ENCODE results near the gene CRKL.

CRKL gene

DNA sequence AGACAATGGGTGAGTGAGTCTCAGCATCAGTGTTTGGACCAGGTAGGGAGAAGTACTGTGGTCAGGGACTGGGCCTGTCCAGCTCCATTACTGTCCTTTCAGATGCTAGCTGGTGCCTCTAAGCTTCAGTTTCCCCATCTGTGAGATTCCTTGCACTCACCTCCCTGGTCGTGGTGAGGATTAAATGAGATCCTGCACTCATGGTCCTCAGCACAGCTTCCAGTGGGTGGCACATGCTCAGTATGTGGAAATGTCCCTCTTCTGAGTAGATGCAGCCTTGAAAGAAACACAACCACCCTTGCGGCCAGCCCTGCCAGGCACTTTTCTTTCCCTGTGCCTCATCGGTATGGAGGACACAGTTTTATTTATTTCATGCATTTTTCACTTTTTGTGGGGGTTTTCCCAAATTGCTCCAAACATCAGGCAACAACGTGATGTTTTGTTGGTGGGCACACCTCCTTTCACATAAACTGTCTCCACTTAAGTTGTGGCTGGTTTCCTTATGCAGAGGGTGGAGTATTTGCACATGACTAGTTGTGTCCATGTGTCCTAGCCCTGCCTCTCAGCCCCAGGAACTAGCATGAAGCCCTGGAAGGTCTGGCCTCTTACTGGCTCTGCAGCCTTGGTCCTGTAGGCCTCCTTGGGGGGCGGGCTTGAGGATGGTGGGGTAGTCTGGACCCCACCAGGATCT is 66.0 kb downstream of the CRKL start:
- DNase-seq (ENCODE audit: low read depth), result no peak

DNA sequence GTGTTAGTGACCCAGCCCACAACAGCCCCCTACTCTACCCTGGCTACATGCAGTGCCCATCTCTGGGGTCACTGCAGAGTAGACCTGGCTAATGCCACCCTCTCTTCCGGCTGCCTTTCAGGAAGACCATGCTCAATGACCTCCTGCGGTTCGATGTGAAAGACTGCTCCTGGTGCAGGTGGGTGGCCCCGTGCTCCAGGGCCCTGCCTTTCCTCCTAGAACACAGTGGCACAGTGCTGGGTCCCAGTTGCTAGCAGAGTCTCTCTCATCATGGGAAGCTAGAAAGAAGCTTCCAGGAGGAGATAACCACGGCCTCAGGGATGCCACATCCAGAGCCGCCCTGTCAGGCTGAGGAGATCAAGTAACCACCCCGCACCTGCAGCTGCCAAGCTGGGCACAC is 68.5 kb downstream of the CRKL start:
- DNase-seq (ENCODE audit: low read depth), result no peak

DNA sequence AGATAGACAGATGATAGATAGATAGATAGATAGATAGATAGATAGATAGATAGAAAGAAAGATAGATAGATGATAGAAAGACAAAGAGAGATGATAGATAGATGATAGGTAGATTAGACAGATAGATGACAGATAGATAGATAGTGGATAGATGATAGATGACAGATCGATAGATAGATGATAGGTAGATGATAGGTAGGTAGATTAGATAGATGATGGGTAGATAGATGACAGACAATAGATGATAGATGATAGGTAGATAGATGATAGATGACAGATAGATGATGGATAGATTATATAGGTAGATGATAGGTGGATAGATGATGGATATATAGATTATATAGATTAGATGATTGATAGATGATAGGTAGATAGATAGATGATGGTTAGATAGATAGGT is 69.2 kb downstream of the CRKL start:
- DNase-seq (ENCODE audit: low read depth), result no peak

DNA sequence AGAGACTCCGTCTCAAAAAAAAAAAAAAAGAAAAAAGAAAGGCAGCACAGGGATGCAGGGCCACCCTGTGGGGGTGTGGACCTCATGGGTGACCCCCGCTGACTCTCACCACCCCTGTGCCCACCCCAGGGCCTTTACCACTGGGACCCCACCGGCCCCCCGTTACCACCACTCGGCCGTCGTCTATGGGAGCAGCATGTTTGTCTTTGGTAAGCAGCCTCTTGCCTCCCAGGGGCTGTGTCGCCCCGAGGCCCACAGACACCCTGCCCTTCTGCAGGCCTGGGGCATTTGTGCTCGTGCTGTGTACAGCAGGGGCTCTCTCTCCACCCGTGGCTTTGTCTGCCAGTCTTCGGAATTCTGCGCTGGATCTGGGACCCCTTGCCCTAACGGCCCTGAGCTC is 70.2 kb downstream of the CRKL start:
- DNase-seq (ENCODE audit: low read depth), result no peak

DNA sequence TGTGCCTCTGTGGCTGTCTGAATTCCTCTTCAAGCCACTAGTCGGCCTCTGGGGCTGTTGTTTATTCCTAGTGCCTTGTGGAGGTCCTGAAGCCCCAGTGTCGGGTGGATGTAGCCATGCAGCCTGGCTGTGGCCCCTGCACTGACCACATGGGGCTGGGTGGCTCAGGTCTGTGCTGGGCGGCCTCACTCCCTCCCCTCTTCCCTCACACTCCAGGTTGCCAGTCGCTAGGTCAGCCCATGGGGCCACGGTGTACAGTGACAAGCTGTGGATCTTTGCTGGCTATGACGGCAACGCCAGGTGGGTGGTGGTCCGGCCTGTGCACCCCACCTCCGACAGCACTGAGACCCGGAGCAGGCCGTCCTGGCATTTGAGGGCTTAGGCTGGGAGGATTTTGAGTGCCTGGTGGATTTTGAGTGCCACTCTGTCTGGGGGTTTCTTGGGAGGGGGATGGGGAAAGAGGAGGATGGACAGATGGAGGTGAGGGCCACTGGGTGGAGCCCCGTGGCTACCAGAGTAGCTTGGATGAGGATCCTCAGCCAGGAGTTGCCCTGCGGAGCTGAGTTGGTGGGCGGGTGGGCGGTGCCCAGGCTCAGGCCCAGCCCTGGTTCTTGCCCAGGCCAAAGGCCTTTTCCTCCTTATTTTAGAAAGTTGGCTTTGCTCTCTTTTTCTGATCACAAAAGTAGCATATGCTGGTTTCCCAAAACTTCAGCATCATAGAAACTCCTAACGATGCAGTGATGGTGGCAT is 71.5 kb downstream of the CRKL start:
- DNase-seq (ENCODE audit: low read depth), result no peak

DNA sequence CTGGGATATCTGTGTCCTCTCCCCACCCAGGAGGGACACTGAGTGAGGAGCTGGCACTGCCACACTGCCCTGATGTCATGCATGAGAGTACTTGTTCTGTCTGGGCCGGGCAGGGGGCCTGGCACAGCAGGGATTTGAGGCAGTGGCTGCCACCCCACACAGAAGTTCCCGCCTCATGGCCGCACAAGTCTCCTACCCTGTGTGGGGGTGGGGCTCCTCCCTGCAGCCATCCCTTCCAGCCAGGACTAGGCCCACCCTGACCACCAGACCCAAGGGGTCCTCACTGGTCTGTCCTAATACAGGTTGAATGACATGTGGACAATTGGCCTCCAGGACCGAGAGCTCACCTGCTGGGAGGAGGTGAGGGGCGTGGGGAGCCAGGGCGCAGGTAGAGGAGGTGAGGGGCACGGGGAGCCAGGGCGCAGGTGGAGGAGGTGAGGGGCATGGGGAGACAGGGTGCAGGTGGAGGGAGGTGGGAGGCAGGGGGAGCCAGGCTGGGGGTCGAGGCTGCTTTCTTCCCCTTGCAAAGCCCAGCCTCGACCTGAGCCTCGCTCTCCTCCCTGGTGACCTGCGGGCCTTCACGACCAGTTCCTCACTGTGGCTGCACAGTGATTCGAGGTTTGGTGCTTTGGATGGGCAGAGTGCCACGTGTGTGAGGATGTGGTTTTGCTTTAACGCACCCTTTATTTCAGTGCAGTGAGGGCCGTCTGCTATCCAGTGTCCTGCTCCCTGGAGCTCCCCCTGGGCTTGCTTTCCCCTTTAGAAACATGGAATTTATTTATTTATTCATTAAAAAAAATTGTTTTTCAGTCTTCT is 72.3 kb downstream of the CRKL start:
- DNase-seq (ENCODE audit: low read depth), result no peak

DNA sequence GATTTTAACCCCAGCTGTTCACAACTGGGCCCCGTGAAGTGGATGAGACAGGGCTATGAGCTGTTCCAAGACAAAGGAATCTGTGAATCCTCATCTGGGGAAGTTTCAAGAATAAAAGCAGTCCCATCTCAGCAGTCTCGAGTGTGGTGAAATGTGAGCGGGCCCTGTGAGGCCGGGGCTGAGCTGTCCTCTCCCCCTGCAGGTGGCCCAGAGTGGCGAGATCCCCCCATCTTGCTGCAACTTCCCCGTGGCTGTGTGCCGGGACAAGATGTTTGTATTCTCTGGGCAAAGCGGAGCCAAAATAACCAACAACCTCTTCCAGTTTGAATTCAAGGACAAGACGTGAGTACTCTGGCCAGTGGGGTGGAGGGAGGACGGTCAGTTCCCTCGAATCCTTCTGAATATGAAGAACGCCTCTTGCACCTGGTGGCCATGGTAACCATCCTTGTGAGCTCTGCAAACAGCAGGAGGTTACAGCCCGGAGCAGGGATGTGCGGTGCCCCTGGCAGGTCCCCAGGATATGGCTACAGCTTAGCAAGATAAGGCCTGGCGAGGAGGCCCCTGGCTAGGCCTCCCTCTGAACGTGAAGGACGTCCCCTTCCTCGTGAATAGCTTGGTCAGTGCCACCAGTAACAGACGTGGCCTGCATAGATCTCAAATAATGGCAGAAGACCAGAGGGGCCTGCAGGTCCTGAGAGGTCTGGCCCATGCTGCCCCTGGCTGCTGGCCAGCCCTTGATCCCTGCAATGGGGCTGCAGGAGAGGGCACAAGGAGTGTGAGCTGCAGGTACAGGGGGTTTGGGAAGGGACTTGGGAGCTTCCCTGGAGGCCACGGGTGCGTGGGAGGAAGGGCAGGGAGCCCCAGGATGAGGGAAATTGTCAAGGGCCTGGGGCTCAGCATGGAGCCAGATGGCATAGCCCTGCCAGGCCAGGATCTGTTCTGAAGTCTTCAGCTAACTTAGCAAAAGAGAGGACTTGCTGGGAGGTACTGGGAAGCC is 73.3 kb downstream of the CRKL start:
- no peak for DNase-seq (ENCODE audit: low read depth)

DNA sequence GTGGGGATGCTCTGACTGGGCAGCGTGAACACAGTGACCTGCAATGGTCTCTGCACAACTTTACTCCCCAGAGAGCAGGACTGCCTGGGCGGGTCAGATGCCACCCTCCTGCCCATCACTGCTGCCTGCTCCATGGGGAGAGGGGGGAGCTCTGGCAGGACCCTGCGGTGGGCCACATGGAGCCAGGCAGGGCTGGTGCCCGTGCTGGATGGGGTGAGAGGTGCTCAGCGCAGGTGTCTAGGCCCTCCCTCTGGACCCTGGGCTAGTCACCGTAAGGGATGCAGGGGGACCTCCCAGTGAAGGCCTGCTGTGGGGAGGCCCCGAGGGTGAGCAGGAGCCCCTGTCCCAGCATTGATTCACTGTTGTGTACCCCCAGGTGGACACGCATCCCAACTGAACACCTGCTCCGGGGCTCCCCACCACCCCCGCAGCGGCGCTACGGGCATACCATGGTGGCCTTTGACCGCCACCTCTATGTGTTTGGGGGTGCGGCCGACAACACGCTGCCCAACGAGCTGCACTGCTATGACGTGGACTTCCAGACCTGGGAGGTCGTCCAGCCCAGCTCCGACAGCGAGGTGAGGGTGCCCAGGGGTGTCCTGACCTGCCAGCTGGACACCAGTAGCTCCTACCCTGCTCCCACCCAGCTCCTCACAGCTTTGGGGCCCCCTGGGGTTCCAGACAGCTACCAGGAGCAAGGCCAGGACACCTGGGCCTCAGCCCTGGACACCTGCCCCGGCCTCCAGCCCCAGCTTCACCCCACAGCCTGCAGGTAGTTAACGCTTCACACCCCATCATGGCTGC is 74.2 kb downstream of the CRKL start:
- no peak for DNase-seq (ENCODE audit: low read depth)

DNA sequence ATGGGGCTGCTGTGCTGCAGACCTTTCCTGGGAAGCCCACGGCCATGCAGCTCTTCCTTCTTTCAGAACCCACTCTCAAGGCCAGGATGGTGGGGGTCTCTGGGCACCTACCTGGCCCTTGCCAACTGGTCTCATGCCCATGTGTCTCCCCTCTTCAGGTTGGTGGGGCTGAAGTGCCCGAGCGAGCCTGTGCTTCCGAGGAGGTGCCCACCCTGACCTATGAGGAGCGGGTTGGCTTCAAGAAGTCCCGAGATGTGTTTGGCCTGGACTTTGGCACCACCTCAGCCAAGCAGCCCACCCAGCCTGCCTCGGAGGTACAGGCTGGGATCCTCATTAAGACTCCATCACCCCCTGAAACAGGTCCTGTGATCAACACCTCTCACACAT is 74.8 kb downstream of the CRKL start:
- DNase-seq (ENCODE audit: low read depth), result no peak

DNA sequence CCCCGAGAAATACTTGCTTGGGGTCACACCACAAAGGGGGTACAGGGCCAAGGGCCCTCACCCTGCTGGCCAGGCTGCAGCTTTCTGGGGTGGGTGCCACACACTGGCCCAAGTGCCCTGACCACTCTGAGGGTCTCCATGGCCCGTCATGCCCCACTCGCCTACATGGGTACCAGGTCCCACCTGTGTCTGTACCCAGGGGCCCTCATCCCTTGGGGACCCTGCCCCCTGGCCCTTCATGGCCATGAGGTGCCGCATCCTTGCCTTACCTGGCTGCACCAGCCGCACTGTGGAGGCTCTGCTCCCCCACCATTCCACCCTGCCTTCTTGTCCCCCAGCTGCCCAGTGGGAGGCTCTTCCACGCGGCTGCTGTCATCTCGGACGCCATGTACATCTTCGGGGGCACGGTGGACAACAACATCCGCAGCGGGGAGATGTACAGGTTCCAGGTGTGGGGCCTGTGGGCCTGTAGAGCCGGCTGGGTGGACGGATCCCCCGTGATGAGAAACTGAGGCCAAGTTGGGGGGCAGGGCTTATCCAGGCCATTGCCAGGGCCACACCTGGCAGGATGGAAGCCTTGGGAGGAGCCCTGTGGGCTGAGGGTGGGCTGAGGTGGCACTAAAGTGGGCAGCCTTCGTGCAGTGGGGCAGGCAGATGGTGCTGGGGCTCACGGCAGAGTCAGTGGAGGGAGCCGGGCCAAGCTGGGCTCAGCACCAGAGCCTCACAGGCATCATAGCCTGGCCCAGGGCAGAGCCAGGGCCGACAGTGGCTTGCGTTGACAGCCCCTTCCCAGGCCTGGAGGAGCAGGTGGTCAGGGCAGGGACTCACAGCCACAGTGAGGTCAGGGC is 75.5 kb downstream of the CRKL start:
- no peak for DNase-seq (ENCODE audit: low read depth)

DNA sequence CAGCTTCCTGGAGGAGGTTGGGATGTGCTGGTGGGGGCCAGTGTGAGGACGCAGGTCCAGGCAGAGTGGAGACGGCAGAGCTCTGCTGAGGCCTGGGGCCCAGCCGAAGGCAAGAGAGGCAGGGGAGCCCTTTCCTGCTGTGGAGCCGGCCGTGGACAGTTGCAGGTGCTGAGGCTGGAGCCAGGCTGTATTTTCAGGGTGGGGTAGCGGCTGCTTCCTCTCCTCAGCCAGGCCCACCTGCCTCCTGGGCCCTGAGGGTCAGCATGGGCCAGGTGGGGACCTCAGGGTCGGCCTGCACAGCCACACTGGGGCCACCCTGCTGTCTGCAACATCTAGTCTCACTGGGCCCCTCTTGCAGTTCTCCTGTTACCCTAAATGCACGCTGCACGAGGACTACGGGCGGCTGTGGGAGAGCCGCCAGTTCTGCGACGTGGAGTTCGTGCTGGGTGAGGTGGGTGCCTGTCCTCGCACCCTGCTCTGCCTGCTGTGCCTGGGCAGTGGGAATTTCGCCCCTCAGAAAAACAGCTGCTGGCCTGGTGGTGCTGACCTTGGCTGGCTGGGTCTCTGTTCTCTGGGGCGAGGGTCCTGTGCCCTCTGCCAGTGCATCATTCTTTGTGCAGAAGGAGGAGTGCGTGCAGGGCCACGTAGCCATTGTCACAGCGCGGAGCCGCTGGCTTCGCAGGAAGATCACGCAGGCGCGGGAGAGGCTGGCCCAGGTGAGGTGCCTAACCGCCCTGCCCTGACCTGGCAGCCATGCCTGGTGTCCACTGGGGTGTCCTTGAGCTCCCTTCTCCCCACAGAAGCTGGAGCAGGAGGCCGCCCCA is 76.3 kb downstream of the CRKL start:
- no peak for DNase-seq (ENCODE audit: low read depth)

DNA sequence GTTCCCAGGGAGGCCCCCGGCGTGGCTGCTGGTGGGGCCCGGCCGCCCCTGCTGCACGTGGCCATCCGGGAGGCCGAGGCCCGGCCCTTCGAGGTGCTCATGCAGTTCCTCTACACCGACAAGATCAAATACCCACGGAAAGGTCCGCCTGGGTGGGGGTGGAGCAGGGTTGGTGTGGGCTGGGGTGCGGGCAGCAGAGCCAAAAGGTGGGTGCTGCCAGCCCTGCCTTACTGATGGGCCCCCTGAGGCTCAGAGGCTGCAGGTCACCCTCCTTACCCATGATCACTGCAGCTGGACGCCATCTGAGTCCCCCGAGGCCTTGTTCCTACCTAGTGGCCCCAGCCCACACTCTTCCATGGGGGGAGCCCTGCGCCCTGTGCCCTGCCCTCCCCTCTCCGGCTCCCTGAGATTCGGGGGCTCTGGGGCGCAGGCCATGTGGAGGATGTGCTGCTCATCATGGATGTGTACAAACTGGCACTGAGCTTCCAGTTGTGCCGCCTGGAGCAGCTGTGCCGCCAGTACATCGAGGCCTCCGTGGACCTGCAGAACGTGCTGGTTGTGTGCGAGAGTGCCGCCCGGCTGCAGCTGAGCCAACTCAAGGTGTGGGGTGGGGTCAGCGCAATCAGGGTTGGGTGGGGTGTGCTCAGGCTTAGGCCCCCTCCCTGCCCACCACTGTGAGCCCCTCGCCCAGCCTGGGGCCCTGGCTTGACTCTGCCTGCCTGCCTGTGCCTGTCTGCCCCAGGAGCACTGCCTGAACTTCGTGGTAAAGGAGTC is 77.1 kb downstream of the CRKL start:
- no peak for DNase-seq (ENCODE audit: low read depth)

DNA sequence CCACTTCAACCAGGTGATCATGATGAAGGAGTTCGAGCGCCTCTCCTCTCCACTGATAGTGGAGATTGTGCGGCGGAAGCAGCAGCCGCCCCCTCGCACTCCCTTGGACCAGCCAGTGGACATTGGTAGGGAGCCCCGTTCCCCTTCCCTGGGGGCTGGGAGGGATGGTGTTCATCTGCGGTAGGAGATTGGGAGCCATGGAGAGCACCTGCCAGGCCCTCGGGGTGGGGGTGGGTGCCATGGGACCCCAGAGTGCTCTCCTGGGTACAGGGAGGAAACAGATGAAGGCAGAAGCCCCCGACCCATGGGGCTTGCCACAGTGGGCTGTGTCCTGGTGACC is 77.7 kb downstream of the CRKL start:
- DNase-seq (ENCODE audit: low read depth), result no peak

DNA sequence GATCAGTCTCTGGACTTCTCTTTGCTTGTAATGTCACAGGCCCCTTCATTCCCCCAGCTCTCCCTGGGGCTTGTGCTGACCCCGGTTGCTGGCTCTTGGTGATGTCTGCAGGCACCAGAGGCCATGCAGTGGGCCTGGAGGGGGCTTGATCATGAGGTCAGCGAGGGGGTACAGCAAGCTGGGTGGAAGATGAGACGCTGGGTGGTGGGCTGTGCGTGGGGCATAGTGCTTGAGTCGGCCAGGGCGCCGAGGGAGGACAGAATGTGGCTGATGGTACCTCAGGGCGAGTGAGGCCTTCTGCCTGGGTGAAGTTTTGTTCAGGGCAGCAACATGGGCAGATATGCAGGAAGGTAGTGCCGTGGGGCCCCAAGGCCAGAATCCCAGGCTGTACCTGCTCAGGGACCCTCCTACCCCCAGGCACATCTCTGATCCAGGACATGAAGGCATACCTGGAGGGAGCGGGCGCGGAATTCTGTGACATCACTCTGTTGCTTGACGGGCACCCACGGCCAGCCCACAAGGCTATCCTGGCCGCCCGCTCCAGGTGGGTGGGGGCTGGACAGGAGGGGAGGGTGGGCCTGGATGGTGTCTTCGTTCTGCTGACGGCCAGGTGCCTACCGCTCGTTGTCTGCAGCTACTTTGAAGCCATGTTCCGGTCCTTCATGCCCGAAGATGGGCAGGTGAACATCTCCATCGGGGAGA is 78.3 kb downstream of the CRKL start:
- DNase-seq (ENCODE audit: low read depth), result no peak

DNA sequence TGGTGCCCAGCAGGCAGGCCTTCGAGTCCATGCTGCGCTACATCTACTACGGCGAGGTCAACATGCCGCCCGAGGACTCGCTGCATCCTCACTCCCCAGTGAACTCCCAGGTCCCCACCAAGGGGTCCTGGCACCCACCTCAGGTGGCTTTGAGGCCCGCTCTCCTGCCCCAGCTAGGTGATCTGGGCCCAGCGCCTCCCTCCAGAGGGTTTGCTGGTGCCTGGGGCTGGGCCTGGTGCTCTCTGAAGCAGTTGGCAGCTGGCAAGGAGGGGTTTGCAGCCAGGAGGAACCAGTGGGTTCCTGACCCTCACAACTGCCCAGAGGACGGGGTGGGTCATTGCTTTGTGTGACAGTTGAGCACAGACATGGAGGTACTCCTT is 78.8 kb downstream of the CRKL start:
- DNase-seq (ENCODE audit: low read depth), result no peak

DNA sequence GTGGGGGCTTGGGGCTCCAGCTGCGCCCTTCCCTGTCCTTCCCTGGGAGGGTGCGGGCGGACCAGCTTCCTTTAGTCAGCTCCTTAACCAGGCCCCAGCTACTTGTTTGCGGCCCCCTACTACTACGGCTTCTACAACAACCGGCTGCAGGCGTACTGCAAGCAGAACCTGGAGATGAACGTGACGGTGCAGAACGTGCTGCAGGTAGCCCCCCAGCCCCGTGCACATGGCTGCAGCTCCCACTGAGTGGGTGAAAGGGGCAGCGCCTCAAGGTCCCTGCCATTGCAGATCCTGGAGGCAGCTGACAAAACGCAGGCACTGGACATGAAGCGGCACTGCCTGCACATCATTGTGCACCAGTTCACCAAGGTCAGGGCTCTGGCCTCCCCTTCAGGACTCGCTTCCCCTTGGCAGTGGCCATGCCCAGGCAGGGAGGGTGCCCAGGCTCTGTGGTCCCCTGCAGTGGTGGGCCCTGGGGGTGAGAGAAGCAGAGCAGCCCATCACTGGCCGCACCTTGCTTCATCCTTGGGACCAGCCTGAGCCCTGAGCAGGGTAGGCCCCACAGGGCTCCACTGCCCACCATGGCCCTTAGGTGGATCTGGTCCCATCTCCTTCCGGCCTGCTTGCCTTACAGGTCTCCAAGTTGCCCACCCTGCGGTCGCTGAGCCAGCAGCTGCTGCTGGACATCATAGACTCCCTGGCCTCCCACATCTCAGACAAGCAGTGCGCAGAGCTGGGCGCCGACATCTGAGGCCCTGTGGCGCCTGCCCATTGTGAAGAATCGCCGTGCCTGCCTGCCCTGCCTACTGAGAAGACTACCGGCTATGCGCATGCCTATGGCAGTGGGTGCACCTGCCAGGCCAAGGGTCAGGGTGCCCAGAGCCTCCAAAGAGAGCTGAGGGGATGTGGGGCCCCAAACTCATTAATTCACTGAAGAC is 79.7 kb downstream of the CRKL start:
- no peak for DNase-seq (ENCODE audit: low read depth)
